Endothelial cell (in vitro differentiated cells): Measurements from ENCODE around the gene CLBA1. TPM values are rescaled to one million over a fixed set of nuclear protein-coding genes. Genes with fewer than 3 reads are reported as not detected.

ENCODE experiments used
- DNase-seq: peaks from one replicate; pipeline ENCODE4 v3.0.0; 2021; ENCODE audit warnings: low spot score
- H3K27ac Mint-ChIP-seq: one replicate; pipeline ENCODE4 v1.8.0; 2021; ENCODE audit warnings: mixed read lengths, inconsistent platforms; ENCODE audit not compliant: unreplicated experiment
- H3K27me3 Mint-ChIP-seq: one replicate; pipeline ENCODE4 v1.8.0; 2021; ENCODE audit warnings: mild to moderate bottlenecking, moderate library complexity, mixed read lengths, inconsistent platforms; ENCODE audit not compliant: unreplicated experiment
- H3K36me3 Mint-ChIP-seq: one replicate; pipeline ENCODE4 v1.8.0; 2021; ENCODE audit warnings: mild to moderate bottlenecking, low read depth, mixed read lengths, inconsistent platforms; ENCODE audit not compliant: unreplicated experiment
- H3K4me1 Mint-ChIP-seq: one replicate; pipeline ENCODE4 v1.8.0; 2021; ENCODE audit warnings: mild to moderate bottlenecking, mixed read lengths, inconsistent platforms; ENCODE audit not compliant: unreplicated experiment
- H3K4me3 Mint-ChIP-seq: one replicate; pipeline ENCODE4 v1.8.0; 2021; ENCODE audit warnings: mild to moderate bottlenecking, mixed read lengths, inconsistent platforms; ENCODE audit not compliant: unreplicated experiment
- H3K9me3 Mint-ChIP-seq: one replicate; pipeline ENCODE4 v1.8.0; 2021; ENCODE audit warnings: mixed read lengths, inconsistent platforms; ENCODE audit not compliant: unreplicated experiment
- total RNA-seq: library from RNA; stranded (reverse); fragmentation: NEBNext Ultra II Directional; extraction: Animal tissue kit (Norgen Biotek cat#: 25700); gene quantifications from one replicate; pipeline ENCODE4 v1.2.1, GENCODE V29; 2021; ENCODE audit not compliant: unreplicated experiment
- TF ChIP-seq, protein P1 (sequence below): fragments of 200-600 bp; sonication (generic); IDR thresholded peaks from one replicate; pipeline ENCODE4 v1.5.0; 2021; ENCODE audit warnings: antibody characterized with exemption; ENCODE audit not compliant: unreplicated experiment

The CLBA1 gene
- total RNA-seq, 1 donor from 2014 or later, result 13.5 TPM

GRCh38 chr14:104957146-104958113 lies 28.2 kb upstream of the CLBA1 start:
- no peaks in the 10 kb centered on the region for H3K9me3 Mint-ChIP-seq

DNA sequence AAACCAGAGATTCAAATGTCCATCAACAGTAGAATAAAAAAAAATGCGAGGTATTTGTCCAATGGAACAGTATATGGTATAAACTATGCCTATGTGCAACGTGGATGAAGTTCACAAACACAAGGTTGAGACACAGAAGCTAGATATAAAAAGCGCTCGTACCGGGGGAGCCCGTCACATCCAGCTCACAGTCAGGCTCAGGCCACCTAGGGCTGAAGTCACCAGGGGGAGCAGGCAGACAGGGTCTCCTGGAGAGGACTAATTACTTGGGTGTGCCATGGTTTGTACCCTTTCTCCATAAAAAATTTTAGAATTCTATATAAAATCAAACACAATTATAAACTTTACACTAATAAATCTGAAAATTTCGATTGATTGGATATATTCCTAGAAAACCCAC lies 21.0 kb upstream of the CLBA1 start:
- no peak overlapping the region for H3K27ac Mint-ChIP-seq
- TF ChIP-seq, protein P1, sequence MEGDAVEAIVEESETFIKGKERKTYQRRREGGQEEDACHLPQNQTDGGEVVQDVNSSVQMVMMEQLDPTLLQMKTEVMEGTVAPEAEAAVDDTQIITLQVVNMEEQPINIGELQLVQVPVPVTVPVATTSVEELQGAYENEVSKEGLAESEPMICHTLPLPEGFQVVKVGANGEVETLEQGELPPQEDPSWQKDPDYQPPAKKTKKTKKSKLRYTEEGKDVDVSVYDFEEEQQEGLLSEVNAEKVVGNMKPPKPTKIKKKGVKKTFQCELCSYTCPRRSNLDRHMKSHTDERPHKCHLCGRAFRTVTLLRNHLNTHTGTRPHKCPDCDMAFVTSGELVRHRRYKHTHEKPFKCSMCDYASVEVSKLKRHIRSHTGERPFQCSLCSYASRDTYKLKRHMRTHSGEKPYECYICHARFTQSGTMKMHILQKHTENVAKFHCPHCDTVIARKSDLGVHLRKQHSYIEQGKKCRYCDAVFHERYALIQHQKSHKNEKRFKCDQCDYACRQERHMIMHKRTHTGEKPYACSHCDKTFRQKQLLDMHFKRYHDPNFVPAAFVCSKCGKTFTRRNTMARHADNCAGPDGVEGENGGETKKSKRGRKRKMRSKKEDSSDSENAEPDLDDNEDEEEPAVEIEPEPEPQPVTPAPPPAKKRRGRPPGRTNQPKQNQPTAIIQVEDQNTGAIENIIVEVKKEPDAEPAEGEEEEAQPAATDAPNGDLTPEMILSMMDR, result no peak
- DNase-seq, result no peak
- no peaks in the 10 kb centered on the region for H3K36me3 Mint-ChIP-seq
- H3K4me1 Mint-ChIP-seq, result peaks cover 12% of the 10 kb centered on the region
- no peaks in the 10 kb centered on the region for H3K9me3 Mint-ChIP-seq
- H3K27me3 Mint-ChIP-seq, result peaks cover 6% of the 10 kb centered on the region
- H3K4me3 Mint-ChIP-seq, result no peak overlapping the region

More at GRCh38 chr14:104957146-104958113, 28.2 kb upstream of the CLBA1 start:
- TF ChIP-seq, protein P1, result no peak
- Mint-ChIP-seq H3K27ac (no peak overlapping the region), H3K4me1 (peaks cover 3% of the 10 kb centered on the region), H3K4me3 (no peak overlapping the region), H3K36me3 (peaks cover 22% of the 10 kb centered on the region), H3K27me3 (peaks cover 11% of the 10 kb centered on the region)
- no peak for DNase-seq

- TF ChIP-seq, protein P1, result no peak
- peaks cover 12% of the 10 kb centered on the region for H3K4me1 Mint-ChIP-seq
Measured at GRCh38 chr14:104965561-104966231, 19.9 kb upstream of the CLBA1 start.

GRCh38 chr14:104966261-104966865 lies 19.2 kb upstream of the CLBA1 start:
- H3K27me3 Mint-ChIP-seq, result peaks cover 8% of the 10 kb centered on the region
- TF ChIP-seq, protein P1, result no peak
- no peak overlapping the region for H3K4me3 Mint-ChIP-seq
- H3K9me3 Mint-ChIP-seq, result no peaks in the 10 kb centered on the region
- no peak overlapping the region for H3K27ac Mint-ChIP-seq
- H3K4me1 Mint-ChIP-seq, result peaks cover 12% of the 10 kb centered on the region
- DNase-seq, result no peak
- no peaks in the 10 kb centered on the region for H3K36me3 Mint-ChIP-seq

More at GRCh38 chr14:104965561-104966231, 19.9 kb upstream of the CLBA1 start:
- Mint-ChIP-seq H3K27ac (no peak overlapping the region), H3K36me3 (no peaks in the 10 kb centered on the region), H3K4me3 (no peak overlapping the region), H3K9me3 (no peaks in the 10 kb centered on the region), H3K27me3 (peaks cover 6% of the 10 kb centered on the region)
- no peak for DNase-seq
